Osteocyte (in vitro differentiated cells): ENCODE measurements around the gene CASP3. TPM values are rescaled to one million over a fixed set of nuclear protein-coding genes. Genes with fewer than 3 reads are reported as not detected.
A peak's percentile ranks its signal among the peaks of the same experiment; 100 is the strongest.

ENCODE experiments used
- DNase-seq: peaks from one replicate; pipeline ENCODE4 v3.0.0; 2021; ENCODE audit warnings: mixed read lengths; ENCODE audit not compliant: unreplicated experiment; ENCODE audit errors: extremely low spot score
- H3K27ac Mint-ChIP-seq: one replicate; pipeline ENCODE4 v1.8.0; 2021; ENCODE audit warnings: mild to moderate bottlenecking, mixed read lengths; ENCODE audit not compliant: unreplicated experiment
- H3K27me3 Mint-ChIP-seq: one replicate; pipeline ENCODE4 v1.8.0; 2021; ENCODE audit warnings: mixed read lengths; ENCODE audit not compliant: unreplicated experiment
- H3K36me3 Mint-ChIP-seq: one replicate; pipeline ENCODE4 v1.8.0; 2021; ENCODE audit warnings: mixed read lengths; ENCODE audit not compliant: unreplicated experiment
- H3K4me1 Mint-ChIP-seq: one replicate; pipeline ENCODE4 v1.8.0; 2021; ENCODE audit warnings: mixed read lengths; ENCODE audit not compliant: unreplicated experiment
- H3K4me3 Mint-ChIP-seq: one replicate; pipeline ENCODE4 v1.8.0; 2021; ENCODE audit warnings: mild to moderate bottlenecking, moderate library complexity, mixed read lengths; ENCODE audit not compliant: unreplicated experiment
- H3K9me3 Mint-ChIP-seq: one replicate; pipeline ENCODE4 v1.8.0; 2021; ENCODE audit warnings: mixed read lengths; ENCODE audit not compliant: unreplicated experiment
- total RNA-seq: library from RNA; stranded (reverse); gene quantifications from 2 replicates; pipeline ENCODE4 v1.2.1, GENCODE V29; 2021
- TF ChIP-seq, protein P1 (sequence below): fragments of 200-600 bp; sonication (generic); IDR thresholded peaks from 2 replicates; pipeline ENCODE4 v1.5.0; 2021; ENCODE audit warnings: antibody characterized with exemption, mild to moderate bottlenecking, moderate library complexity

The CASP3 gene
- total RNA-seq, 1 donor from 2014 or later, result 28.2 TPM

- Mint-ChIP-seq H3K27me3 (peaks cover 11% of the 10 kb centered on the region), H3K36me3 (no peaks in the 10 kb centered on the region), H3K4me3 (no peak overlapping the region), H3K9me3 (peaks cover 3% of the 10 kb centered on the region), H3K27ac (no peak overlapping the region), H3K4me1 (no peaks in the 10 kb centered on the region)
- TF ChIP-seq, protein P1, sequence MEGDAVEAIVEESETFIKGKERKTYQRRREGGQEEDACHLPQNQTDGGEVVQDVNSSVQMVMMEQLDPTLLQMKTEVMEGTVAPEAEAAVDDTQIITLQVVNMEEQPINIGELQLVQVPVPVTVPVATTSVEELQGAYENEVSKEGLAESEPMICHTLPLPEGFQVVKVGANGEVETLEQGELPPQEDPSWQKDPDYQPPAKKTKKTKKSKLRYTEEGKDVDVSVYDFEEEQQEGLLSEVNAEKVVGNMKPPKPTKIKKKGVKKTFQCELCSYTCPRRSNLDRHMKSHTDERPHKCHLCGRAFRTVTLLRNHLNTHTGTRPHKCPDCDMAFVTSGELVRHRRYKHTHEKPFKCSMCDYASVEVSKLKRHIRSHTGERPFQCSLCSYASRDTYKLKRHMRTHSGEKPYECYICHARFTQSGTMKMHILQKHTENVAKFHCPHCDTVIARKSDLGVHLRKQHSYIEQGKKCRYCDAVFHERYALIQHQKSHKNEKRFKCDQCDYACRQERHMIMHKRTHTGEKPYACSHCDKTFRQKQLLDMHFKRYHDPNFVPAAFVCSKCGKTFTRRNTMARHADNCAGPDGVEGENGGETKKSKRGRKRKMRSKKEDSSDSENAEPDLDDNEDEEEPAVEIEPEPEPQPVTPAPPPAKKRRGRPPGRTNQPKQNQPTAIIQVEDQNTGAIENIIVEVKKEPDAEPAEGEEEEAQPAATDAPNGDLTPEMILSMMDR, result no peak
- no peak for DNase-seq
Measured at GRCh38 chr4:184599492-184600135, 49.6 kb downstream of the CASP3 start.

DNA sequence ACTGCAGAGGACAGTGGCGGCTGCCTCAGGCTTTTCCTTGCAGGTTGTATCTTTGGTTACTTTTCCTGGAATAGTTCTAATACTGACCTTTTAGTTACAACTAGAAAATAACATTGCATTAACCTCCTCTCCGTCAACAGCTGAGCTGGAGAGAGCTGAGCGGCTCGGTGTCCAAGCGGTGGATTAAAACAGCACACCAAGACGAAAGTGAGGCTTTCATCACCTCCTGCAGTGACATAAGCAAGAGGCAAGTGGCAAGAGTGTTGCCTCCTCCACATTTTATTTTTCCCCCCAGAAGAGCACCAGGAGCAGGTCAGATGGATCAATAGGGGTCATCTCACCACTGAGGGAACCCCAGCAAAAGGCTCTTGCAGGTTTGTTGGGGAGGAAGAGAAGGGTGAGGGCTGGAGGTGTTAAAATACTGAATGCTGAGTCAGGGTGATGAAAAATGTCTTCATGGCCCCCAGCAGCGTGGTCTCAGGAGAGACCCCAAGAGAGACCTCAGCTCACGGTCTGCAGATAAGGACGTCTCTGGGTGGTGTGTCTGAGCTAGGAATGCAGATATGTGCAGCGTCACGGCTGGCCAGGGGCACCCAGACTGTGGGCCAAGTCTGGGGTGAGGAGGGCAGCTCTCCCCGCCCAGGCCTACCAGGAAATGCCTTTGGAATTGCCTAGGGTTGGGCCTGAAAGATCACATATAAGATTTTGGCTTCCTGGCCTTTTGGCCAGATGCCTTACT, 50.3 kb downstream of the CASP3 start:
- TF ChIP-seq, protein P1, result no peak
- peak; percentile 70 for DNase-seq
- Mint-ChIP-seq H3K27me3 (peaks cover 11% of the 10 kb centered on the region), H3K4me3 (no peak overlapping the region), H3K9me3 (peaks cover 3% of the 10 kb centered on the region), H3K27ac (no peak overlapping the region), H3K36me3 (no peaks in the 10 kb centered on the region), H3K4me1 (no peaks in the 10 kb centered on the region)

DNA sequence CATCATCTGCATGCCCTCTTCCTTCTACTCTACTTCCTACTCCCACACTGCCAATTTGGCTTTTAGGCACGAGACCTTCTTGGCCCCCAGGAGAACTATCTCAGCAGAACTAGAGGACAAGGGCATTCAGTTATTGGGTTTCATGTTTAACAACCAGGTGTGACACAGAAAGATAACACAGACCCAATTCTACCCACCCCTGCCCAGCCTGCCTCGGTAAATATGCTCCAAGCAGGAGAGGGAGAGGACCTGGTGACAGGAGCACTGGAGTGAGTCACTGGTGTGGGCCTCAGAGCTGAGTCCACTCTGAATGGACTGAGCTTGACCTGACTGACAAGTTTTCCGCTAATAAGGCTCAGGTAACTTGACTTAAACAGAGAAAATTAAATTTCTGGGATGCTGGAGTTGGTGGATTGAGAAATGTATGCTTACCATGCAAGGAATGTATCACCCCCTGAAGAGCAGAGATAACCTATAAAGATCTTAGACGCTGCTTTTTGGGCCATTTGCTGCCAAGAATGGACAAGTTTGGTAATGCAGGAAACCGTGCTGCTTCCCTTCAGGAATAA, 52.5 kb downstream of the CASP3 start:
- Mint-ChIP-seq H3K9me3 (no peaks in the 10 kb centered on the region), H3K4me3 (no peak overlapping the region), H3K27ac (no peak overlapping the region), H3K27me3 (peaks cover 5% of the 10 kb centered on the region), H3K36me3 (no peaks in the 10 kb centered on the region), H3K4me1 (no peaks in the 10 kb centered on the region)
- TF ChIP-seq, protein P1, result no peak
- peak; percentile 21 for DNase-seq

GRCh38 chr4:184596044-184596616, 53.1 kb downstream of the CASP3 start:
- Mint-ChIP-seq H3K36me3 (no peaks in the 10 kb centered on the region), H3K9me3 (no peaks in the 10 kb centered on the region), H3K4me3 (no peak overlapping the region), H3K27ac (no peak overlapping the region), H3K4me1 (no peaks in the 10 kb centered on the region), H3K27me3 (no peaks in the 10 kb centered on the region)
- DNase-seq, result peak; percentile 36
- TF ChIP-seq, protein P1, result no peak

- Mint-ChIP-seq H3K9me3 (no peaks in the 10 kb centered on the region), H3K27ac (no peak overlapping the region), H3K4me1 (no peaks in the 10 kb centered on the region), H3K4me3 (no peak overlapping the region), H3K36me3 (no peaks in the 10 kb centered on the region), H3K27me3 (no peaks in the 10 kb centered on the region)
- TF ChIP-seq, protein P1, result no peak
- DNase-seq, result no peak
Measured at GRCh38 chr4:184595430-184595829, 53.8 kb downstream of the CASP3 start.
